Ovary (tissue), 9 donors: Measurements from ENCODE around the gene COQ10A. TPM values are rescaled to one million over a fixed set of nuclear protein-coding genes. Genes with fewer than 3 reads are reported as not detected.
"Not testable (repeated sequence)": the region's sequence is repeated elsewhere in the genome, so short reads cannot be mapped to it uniquely, and the experiment has no call there.

ENCODE experiments used
- DNase-seq, 5 donors: peaks; one replicate each; pipeline ENCODE4 v3.0.0-alpha.2; 2019 to 2020
- H3K27ac ChIP-seq, 2 donors: fragments of 200-600 bp; one replicate each; pipeline versions ENCODE4 v1.5.1 to v1.8.0; 2019 to 2022
- H3K27me3 ChIP-seq: fragments of 200-600 bp; one replicate; pipeline ENCODE4 v1.8.0; 2022
- H3K36me3 ChIP-seq: fragments of 200-600 bp; sonication (generic); one replicate; pipeline ENCODE4 v1.5.1; 2019
- H3K4me1 ChIP-seq: one replicate; pipeline ENCODE4 v1.8.1; 2013; ENCODE audit warnings: mild to moderate bottlenecking, moderate library complexity; ENCODE audit not compliant: insufficient read depth
- H3K4me3 ChIP-seq: fragments of 200-600 bp; sonication (generic); one replicate; pipeline ENCODE4 v1.5.1; 2017
- H3K9me3 ChIP-seq, 2 donors: fragments of 200-600 bp in 1 of 2; sonication (generic) in 1 of 2; one replicate each; pipeline versions ENCODE4 v1.5.1 to v1.8.1; 2013 to 2019; ENCODE audit warnings: mild to moderate bottlenecking in 1 of 2, moderate library complexity in 1 of 2
- EP300 ChIP-seq: sonication (generic); formaldehyde crosslinking; IDR thresholded peaks from one replicate; pipeline ENCODE4 v1.6.1; 2017; ENCODE audit warnings: antibody characterized with exemption
- POLR2A ChIP-seq: fragments of 450-650 bp; IDR thresholded peaks from one replicate; pipeline ENCODE4 v1.6.1; 2017; ENCODE audit warnings: antibody characterized with exemption, mild to moderate bottlenecking, moderate library complexity
- WGBS, 3 donors: extraction: QIAGEN DNeasy Blood & Tissue Kit in 1 of 3; methylation state at CpG; one replicate each; pipeline versions ENCODE4 v1.1.5 to v1.1.7; 2013 to 2017; 5-methylcytosine and 5-hydroxymethylcytosine counted together
- intact Hi-C, 4 donors: fragments of 100-400 bp; cut with DNase I; formaldehyde crosslinking; loops; one replicate each; pipeline versions ENCODE4 v1.11.0 to v1.15.1; 2022 to 2023
- polyA plus RNA-seq, 2 donors: library from polyadenylated mRNA; stranded (reverse); fragments of 200-250 nt in 1 of 2; fragments of 350-450 nt in 1 of 2; fragmentation: Illumina TruSeq in 1 of 2; extraction: RNeasy Lipid Tissue Mini Kit (QIAGEN cat#74804) in 1 of 2; gene quantifications; one replicate each; pipeline ENCODE4 v1.2.3, GENCODE V29; 2013 to 2014
- total RNA-seq, 7 donors: library from RNA; depleted of rRNA in 2 of 7; stranded (reverse); fragments of >200 nt in 2 of 7; fragmentation: NEBNext Ultra II Directional in 3 of 7; extraction: Animal tissue kit (Norgen Biotek cat#: 25700) in 3 of 7; gene quantifications; one replicate each; pipeline versions ENCODE4 v1.1.0 to v1.2.4, GENCODE V29; 2016 to 2023
- TF ChIP-seq, protein P1 (sequence below), 3 donors: fragments of 450-650 bp in 2 of 3; fragments of 200-600 bp in 1 of 3; IDR thresholded peaks; one replicate each; pipeline versions ENCODE4 v1.5.1 to v1.8.0; 2016 to 2022; ENCODE audit warnings: antibody characterized with exemption in 3 of 3, mild to moderate bottlenecking in 1 of 3
- donor health status: DM: no; HTN: no; CAD: no; lungs with moderate emphysema.
- donor health status: DM: no; HTN: no; CAD: no.
- donor health status: Bipolar disorder and iron deficiency.
- donor health status: DM: yes; HTN: yes; CAD: no.
- donor health status: DM: no; HTN: no; CAD: no.
- donor health status: DM: yes; HTN: yes; CAD: no.

The COQ10A gene
- total and polyA plus RNA-seq, 9 donors, result 11.3 to 31.1 (median 14.9) TPM

GRCh38 chr12:56274299-56274698 is 7.6 kb downstream of the COQ10A start:
- 88 to 95% (median 95%) methylated on average over 2 of the region's 2 CpGs for WGBS, 3 donors
- Histone ChIP-seq H3K27me3 (no peaks in the 10 kb centered on the region), H3K27ac (no peak overlapping the region), H3K4me3 (no peak overlapping the region), H3K9me3 (no peaks in the 10 kb centered on the region), H3K36me3 (no peaks in the 10 kb centered on the region), H3K4me1 (no peaks in the 10 kb centered on the region)
- TF ChIP-seq POLR2A (no peak), EP300 (no peak)
- TF ChIP-seq, protein P1, sequence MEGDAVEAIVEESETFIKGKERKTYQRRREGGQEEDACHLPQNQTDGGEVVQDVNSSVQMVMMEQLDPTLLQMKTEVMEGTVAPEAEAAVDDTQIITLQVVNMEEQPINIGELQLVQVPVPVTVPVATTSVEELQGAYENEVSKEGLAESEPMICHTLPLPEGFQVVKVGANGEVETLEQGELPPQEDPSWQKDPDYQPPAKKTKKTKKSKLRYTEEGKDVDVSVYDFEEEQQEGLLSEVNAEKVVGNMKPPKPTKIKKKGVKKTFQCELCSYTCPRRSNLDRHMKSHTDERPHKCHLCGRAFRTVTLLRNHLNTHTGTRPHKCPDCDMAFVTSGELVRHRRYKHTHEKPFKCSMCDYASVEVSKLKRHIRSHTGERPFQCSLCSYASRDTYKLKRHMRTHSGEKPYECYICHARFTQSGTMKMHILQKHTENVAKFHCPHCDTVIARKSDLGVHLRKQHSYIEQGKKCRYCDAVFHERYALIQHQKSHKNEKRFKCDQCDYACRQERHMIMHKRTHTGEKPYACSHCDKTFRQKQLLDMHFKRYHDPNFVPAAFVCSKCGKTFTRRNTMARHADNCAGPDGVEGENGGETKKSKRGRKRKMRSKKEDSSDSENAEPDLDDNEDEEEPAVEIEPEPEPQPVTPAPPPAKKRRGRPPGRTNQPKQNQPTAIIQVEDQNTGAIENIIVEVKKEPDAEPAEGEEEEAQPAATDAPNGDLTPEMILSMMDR (IDR thresholded peaks at IDR 0.05), result no peak
- no peak for DNase-seq
- intact Hi-C loops, result no loop called here

DNA sequence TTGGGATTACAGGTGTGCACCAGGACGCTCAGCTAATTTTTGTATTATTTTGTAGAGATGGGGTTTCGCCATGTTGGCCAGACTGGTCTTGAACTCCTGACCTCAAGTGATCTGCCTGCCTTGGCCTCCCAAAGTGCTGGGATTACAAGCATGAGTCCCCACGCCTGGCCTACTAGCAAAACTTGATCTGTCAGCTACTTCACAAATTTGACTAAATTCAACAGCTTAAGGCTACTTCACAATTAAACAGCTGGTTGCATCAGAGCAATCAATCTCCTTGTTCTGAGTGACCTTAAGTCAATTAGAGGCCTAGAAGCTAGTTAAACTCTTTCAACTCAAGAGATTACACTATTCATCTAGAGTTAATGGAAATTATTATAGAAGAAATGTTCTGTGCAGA is 12.2 kb downstream of the COQ10A start:
- Histone ChIP-seq H3K9me3 (no peaks in the 10 kb centered on the region), H3K36me3 (no peaks in the 10 kb centered on the region), H3K4me3 (no peak overlapping the region), H3K27me3 (no peaks in the 10 kb centered on the region), H3K4me1 (no peaks in the 10 kb centered on the region), H3K27ac (no peak overlapping the region)
- TF ChIP-seq, protein P1 (IDR thresholded peaks at IDR 0.05), result no peak
- TF ChIP-seq POLR2A, result no peak
- no peak for TF ChIP-seq EP300
- WGBS, 3 donors, result 94 to 96% (median 95%) methylated on average over 3 of the region's 3 CpGs
- DNase-seq, result no peak
- intact Hi-C loops, result no loop called here

DNA sequence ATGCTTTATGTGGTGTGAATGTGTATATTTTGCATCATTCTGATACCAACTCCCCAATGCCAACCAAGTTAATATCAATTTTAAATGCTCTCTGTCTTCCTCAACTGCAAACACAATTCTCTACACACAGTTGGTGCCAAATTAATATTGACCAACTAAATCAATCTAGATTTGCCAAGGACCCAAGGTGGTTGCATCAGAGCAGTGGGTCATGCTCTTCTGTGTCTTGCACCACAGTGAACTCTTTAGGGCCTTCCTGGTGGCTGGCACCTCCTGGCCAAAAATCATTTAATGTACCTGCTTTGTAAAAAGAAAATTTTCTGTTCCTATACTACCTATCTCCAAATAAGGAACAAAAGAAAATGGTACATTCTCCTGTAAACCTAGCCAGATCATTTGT is 14.1 kb downstream of the COQ10A start:
- no peaks in the 10 kb centered on the region for H3K9me3 ChIP-seq
- DNase-seq, result no peak
- no peak overlapping the region for H3K27ac ChIP-seq
- intact Hi-C loops, result no loop called here
- H3K36me3 ChIP-seq, result no peaks in the 10 kb centered on the region
- peaks cover 3% of the 10 kb centered on the region for H3K4me1 ChIP-seq
- H3K4me3 ChIP-seq, result no peak overlapping the region
- H3K27me3 ChIP-seq, result no peaks in the 10 kb centered on the region
- TF ChIP-seq POLR2A (no peak), EP300 (no peak)
- TF ChIP-seq, protein P1 (IDR thresholded peaks at IDR 0.05), result no peak

DNA sequence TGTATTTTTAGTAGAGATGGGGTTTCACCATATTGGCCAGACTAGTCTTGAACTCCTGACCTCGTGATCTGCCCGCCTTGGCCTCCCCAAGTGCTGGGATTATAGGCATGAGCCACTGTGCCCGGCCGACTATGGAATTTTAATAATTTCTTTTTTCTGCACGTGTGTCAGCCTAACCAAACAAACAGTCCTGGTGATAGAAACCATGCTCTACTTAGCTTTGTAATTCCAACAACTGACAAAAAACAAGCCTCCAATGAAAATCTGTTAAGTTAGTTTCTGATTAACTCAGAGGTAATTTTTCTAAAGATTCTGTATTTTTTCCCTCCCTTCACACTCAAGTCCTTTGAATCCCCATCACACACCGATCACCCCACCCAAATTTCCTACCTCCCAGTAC is 15.3 kb downstream of the COQ10A start:
- H3K27me3 ChIP-seq, result no peaks in the 10 kb centered on the region
- H3K27ac ChIP-seq, result no peak overlapping the region
- no peaks in the 10 kb centered on the region for H3K36me3 ChIP-seq
- H3K4me3 ChIP-seq, result no peak overlapping the region
- no peak for TF ChIP-seq POLR2A
- no peak for TF ChIP-seq EP300
- TF ChIP-seq, protein P1 (IDR thresholded peaks at IDR 0.05), result no peak
- peaks cover 4% of the 10 kb centered on the region for H3K4me1 ChIP-seq
- DNase-seq, result no peak
- WGBS, 3 donors, result 85 to 89% (median 85%) methylated on average over 6 of the region's 6 CpGs
- H3K9me3 ChIP-seq, result no peaks in the 10 kb centered on the region
- intact Hi-C loops, result no loop called here

DNA sequence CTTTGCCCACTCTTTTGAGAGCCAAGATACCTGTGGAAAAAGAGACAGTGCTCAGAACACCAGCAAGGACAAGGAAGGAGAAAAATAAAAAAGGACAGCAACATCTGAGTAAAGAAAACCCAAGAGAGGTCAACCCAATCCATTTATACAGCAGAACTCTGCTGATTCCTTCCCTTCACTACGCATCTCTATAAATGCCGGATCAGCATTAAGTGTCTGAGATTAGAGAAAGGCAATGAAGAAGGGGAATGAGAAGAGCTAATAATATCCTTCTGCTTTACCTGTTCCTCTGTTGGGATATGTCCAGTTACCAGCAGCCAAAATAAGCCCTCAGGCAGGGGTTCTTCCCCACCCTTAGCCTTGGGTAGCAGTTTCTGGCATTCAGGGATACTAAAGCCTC is 15.8 kb downstream of the COQ10A start:
- Histone ChIP-seq H3K4me1 (peaks cover 6% of the 10 kb centered on the region), H3K27ac (no peak overlapping the region), H3K27me3 (no peaks in the 10 kb centered on the region), H3K4me3 (no peak overlapping the region), H3K9me3 (no peaks in the 10 kb centered on the region), H3K36me3 (no peaks in the 10 kb centered on the region)
- WGBS, 3 donors, result 97 to 99% (median 98%) methylated on average over 2 of the region's 2 CpGs
- DNase-seq, result no peak
- TF ChIP-seq, protein P1 (IDR thresholded peaks at IDR 0.05), result no peak
- TF ChIP-seq POLR2A (no peak), EP300 (no peak)
- intact Hi-C loops, result no loop called here

GRCh38 chr12:56284263-56284662 is 17.5 kb downstream of the COQ10A start:
- WGBS, 3 donors, result 83 to 88% (median 86%) methylated on average over 5 of the region's 5 CpGs
- H3K9me3 ChIP-seq, intact Hi-C loops, H3K4me3 ChIP-seq, H3K4me1 ChIP-seq, DNase-seq, H3K27me3 ChIP-seq, H3K36me3 ChIP-seq, H3K27ac ChIP-seq: not testable (repeated sequence)
